ENCODE data around the gene ARSB.
A peak's percentile ranks its signal among the peaks of the same experiment; 100 is the strongest.
"Not testable (repeated sequence)": the region's sequence is repeated elsewhere in the genome, so short reads cannot be mapped to it uniquely, and the experiment has no call there.

Gene ARSB

DNA sequence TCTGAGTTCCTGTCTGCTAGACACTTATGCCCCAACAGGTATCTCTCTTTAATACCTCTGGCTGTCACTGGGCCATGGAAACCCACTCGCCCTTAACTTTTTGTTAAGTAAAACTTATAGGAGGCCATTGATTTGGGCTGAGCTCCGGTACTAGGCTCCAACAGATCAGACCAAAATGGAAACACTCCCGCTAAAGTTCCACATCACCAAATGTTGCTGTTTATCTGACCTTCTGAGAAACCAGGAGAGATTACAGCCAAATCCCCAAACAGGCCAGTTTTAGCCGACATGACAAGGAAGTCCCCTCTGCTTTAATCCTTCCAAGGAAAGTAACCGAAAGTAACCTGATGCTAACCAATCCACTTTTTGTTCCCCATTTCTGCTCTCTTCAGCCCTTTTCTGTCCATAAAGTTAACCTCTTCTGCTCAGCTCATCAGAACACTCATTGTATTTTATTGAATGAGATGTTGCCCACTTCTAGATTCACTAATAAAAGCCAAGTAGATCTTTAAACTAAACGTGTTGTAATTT, 221.4 kb downstream of the ARSB start:
- DNase-seq = no peak
- intact Hi-C loops (cut with DNase I) = no loop called here

DNA sequence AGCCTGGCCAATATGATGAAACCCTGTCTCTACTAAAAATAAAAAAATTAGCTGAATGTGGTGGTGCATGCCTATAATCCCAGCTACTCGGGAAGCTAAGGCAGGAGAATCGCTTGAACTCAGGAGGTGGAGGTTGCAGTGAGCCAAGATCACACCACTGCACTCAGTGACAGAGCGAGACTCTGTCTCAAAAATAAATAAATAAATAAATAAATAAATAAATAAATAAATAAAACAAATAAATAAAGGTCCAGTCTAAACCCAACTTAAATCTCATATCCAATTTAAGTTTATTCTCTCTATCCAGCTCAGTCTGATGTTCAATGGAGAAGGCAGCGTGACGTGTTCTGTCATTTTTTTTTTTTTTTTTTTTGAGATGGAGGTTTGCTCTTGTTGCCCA, 222.4 kb downstream of the ARSB start:
- intact Hi-C loops (cut with DNase I) = not testable (repeated sequence)

GRCh38 chr5:78761840-78762239, 223.3 kb downstream of the ARSB start:
- no peak for DNase-seq
- intact Hi-C loops (cut with DNase I) = no loop called here

More for the DNA sequence above, 222.4 kb downstream of the ARSB start:
- not testable (repeated sequence) for DNase-seq

GRCh38 chr5:78760770-78761169, 224.3 kb downstream of the ARSB start:
- intact Hi-C loops (cut with DNase I) = no loop called here
- no peak for DNase-seq

DNA sequence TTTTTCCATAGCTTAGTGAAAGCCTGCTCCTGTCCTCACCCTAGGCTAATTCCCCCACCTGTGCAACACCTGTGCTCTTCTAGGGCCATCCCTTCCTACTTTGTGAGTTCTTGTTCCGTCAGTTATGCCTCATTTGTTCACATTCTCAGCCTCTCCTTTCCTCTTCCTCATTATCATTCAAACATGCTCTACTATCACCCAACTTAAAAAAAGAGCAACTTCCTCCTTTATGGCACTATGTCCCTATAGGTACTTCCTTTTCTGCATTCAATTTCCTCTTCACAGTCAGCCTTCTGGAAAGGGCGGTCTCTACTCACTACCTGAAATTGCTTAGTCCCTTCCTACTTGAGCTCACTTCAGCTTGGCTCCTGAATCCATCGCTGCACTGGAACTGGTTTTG, 224.7 kb downstream of the ARSB start:
- no peak for DNase-seq
- intact Hi-C loops (cut with DNase I) = no loop called here

DNA sequence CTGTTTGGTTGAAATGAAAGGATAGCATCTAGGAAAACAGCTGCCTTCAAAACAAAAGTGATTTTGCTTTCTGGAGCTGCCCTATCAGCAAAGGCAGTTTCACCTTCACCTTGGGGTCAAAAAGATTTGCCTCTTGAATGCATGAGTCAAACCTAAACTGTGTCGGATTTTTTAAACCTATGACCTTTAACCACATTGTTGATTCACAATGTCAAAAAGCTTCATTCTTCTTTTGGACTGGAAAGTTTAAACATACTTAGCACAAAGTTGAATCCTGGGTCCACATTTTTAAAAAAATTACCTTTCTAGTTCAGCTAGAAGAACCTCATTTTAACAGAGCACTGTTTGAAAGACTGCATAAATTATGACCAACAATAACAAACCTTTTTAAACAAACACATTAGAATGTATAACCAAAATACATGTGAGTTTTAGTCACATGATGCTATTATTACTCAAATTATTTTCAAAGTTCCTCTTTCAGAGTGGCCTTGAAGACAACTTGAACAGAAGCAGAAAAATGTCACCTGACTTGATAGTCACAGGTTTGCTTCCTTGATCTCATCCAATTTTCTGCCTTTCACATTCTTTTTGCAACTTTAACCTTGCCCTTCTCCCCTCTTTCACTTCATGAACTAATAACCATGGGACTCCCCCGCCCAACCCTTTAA, 226.8 kb downstream of the ARSB start:
- intact Hi-C loops (cut with DNase I) = no loop called here
- no peak for DNase-seq

DNA sequence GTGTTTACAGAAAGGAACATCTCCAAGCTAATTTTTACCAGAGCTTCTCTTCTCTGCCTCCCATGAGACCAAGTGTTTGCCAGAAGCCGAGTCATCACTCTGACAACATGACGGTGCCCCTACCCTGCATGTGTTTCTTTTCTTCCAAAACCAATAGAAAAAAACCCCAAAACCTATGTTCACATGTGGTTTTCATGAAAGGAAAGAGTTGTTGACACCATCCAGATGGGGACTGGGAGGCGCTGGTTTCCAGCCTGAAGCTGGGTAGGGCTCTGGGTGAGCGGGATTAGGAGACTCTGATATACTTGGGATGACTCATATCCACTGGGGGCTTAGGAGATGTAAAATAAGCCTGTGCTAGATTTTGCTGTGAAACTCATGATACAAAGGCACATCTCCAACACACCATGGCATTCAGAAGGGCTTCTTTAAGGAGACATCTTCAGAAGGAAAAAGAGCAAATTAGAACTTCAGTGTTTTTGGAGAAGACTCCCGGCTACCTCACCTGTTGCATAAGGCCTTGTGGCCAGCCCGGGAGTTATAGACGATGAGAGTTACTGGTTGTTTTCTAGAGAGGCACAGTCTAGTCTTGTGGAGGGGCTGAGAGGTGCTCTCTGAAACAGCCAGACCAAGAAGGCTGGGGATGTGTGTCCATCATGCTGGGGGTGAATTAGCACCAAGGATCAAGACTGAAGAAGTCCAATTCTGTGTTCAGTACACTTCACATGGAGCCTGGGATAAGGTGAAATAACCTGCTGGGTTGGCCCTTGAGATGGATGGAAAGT, 227.6 kb downstream of the ARSB start:
- intact Hi-C loops (cut with DNase I) = no loop called here
- no peak for DNase-seq

- intact Hi-C loops (cut with DNase I) = no loop called here
- DNase-seq = no peak
Measured at GRCh38 chr5:78756858-78757257, 228.3 kb downstream of the ARSB start.

GRCh38 chr5:78755822-78756429, 229.2 kb downstream of the ARSB start:
- intact Hi-C loops (cut with DNase I) = no loop called here
- no peak for DNase-seq

DNA sequence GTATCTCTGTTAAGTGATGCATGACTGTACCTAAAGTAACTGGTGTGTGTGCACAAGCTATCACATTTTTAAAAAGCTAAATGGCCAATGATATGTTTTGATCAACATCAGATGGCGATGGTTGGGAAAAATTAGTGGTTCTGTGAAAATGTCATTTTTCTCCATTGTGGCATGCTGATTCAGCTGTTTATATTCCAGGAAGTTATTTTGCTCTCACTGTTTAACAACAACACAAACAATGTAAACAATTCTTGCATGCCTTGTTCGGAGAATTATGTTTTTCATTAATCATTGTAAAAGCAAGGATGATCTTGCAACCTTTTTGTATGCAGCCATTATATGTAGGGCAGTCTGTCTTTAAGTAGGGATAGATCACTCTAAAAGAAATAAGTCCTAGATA, 230.5 kb downstream of the ARSB start:
- intact Hi-C loops (cut with DNase I) = no loop called here
- no peak for DNase-seq

DNA sequence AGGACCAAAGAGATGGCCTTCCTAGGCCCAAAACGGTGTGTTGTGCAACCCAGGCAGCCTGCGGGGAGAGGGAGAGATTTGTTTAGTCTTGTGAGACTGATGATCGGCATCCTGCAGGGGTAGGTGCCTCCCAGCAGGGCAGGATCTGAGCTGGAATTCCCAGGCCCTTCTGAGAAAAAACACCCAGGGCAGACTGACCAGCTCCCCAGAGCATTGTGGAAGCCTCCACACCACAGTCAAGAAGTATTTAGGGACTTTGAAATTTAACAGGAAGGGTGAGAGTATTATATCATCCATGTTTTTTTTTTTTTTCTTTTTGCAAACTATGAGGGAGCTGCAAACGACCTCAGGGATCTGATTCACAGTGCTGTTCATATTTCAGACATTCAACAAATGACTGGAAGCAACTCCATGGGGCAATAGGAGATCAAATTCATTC, 232.0 kb downstream of the ARSB start:
- intact Hi-C loops (cut with DNase I) = no loop called here

DNA sequence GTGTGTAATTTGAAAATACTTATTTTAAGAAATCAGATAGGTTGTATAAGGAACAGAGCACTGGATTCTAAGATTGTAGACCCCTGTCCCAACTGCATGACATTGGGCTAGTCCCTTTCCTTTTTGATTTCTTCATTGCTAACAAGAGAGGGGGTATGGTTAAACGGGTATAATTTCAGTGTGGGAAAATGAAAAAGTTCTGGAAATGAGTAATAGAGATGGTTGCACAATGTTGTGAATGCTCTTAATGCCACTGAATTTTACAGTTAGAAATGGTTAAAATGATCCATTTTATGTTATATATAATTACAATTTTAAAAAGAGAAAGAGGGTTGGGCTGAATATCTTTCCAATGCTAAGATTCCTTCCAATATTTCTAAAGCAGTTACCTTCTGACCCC, 233.2 kb downstream of the ARSB start:
- intact Hi-C loops (cut with DNase I) = no loop called here

More for the DNA sequence above, 232.0 kb downstream of the ARSB start:
- DNase-seq = no peak

GRCh38 chr5:78750281-78750680, 234.8 kb downstream of the ARSB start:
- intact Hi-C loops (cut with DNase I) = no loop called here
- DNase-seq = peak in 1 of 10 donors; percentile 49

More for the DNA sequence above, 233.2 kb downstream of the ARSB start:
- DNase-seq = no peak

- peak in 1 of 10 donors; percentile 72 for DNase-seq
- intact Hi-C loops (cut with DNase I) = no loop called here
Measured at GRCh38 chr5:78747705-78748359, 237.3 kb downstream of the ARSB start.

- intact Hi-C loops (cut with DNase I) = no loop called here
- DNase-seq = peak in 6 of 10 donors; percentile 11 to 74 (median 24)
Measured at GRCh38 chr5:78747055-78747454, 238.1 kb downstream of the ARSB start.

- intact Hi-C loops (cut with DNase I) = no loop called here
- no peak for DNase-seq
Measured at GRCh38 chr5:78746021-78746770, 238.9 kb downstream of the ARSB start.

DNA sequence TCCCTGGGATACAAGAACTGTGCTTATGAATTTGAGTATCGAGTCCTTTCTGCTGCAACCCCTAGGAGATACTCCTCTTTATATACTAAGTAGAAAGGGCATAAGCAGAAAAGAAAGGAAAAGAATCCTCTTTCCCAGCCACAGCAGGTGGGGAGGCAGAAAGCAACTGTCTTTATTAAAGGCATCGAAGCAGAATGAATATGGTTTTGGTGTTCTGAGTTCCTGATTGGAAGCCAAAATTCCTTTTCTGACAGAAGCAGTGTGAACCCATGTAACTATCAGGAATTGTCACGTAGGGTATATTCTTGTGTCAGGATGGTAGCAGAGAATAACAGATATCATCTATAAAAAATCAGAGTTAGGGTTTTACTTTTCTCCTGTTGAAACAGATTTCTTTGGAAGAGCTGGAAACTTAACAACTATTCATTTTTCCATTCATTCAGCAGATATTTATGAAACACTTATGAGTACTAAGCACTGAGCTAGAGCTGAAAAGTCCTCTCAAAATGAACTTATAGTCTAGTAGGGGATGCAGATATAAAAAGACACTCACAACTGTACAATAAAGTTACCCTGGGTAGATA, 240.1 kb downstream of the ARSB start:
- intact Hi-C loops (cut with DNase I) = no loop called here
- DNase-seq = no peak

DNA sequence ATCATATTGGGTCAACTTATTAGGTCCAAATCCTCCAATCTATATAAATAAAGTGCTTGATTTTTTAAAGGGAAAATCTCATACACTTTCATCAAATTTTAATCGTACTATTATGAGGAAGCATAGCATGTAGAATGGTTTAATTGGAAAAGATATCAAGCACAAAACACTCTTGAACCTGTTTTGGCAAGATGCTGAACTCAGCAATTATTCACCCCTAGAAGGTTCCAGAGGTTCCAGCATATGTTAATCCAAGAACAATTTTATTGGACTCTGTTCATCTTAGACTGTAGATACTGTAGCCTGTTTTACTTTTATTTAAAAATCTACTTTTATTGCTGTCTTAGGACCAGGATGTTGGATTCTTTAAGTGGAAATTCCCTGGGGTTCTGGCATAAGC, 244.1 kb downstream of the ARSB start:
- intact Hi-C loops (cut with DNase I) = no loop called here
- DNase-seq = no peak

DNA sequence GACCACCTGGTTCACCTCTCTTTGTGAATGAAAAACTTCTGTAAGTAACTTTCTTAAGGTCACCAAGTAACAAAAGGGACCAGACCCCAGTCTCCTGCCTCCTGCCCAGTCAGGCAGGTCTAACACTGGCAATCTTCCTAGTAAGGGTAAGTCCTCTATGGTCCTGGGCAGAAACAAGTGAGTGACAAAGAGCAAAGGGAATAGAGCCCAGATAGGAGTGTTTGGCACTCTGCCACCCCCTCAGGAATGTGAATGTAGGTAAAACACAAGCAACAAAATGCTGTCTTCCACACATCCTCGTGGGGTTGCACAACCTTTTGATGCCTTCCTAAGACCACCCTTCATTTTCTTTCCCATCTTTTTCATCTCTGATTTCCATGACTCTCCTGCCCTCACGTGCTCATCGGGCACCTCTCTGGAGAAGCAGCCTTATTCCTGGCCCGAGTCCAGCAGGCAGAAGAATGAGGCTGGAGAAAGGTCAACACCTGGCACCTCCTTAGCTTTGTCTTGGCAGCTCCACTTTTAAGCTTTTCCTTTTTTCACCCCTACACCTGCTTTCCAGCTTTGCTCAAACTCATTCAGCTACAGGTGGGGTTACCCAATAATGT, 246.3 kb downstream of the ARSB start:
- intact Hi-C loops (cut with DNase I) = no loop called here
- DNase-seq = no peak
